ENCODE measurements around the gene ABCC1.
"Not testable (repeated sequence)": the region's sequence is repeated elsewhere in the genome, so short reads cannot be mapped to it uniquely, and the experiment has no call there.

ABCC1 gene

DNA sequence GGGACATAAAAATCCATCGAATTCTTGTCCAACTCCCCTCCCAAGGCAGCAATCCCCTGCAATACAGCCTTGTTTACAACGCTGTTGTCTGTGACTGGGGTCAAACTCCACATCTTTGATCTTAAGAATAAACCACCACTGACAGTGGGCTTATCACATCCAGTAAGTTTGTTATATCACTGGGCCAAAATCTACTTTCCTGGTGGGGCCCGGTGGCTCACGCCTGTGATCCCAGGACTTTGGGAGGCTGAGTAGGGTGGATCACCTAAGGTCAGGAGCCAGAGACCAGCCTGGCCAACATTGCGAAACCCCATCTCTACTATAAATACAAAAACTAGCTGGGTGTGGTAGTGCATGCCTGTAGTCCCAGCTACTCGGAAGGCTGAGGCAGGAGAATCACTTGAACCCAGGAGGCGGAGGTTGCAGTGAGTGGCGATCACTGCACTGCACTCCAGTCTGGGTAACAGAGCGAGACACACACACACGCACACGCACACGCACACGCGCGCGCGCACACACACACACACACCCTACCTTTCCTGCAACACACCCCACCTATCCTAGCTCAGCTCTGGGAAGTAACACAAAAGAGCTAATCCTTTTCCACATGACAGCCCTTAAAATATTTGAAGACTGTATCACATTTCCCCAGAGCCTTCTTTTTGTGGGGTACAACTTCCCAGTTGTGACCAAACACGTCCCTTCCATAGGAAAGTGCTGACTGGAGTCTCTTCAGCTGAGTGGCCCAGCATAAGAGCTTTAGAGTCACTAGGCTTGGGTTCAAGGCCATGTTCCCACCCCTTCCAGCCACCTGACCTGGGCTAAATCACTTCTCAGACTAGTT, 20.9 kb upstream of the ABCC1 start:
- Mint-ChIP-seq H3K4me1 (no peaks in the 10 kb centered on the region), H3K4me3 (no peak overlapping the region), H3K36me3 (no peaks in the 10 kb centered on the region), H3K27ac (no peak overlapping the region), H3K9me3 (no peaks in the 10 kb centered on the region)
- ATAC-seq (no peak), DNase-seq (ENCODE audit: low spot score in 2 of 2) (no peak)

DNA sequence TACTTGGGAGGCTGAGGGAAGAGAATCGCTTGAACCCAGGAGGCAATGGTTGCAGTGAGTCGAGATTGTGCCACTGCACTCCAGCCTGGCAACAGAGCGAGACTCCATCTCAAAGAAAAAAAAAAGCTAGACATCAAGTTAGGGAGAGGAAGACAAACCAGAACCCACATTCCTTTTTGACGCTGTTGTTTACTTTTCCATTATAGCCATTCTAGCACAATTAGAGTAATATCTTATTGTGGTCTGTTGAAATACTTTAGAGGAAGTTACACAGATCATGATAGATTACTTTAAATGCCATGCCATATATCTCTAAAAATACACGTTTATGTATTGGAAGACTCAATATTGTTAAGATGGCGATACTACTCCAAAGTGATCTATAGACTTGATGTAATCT, 16.5 kb upstream of the ABCC1 start:
- no peaks in the 10 kb centered on the region for H3K36me3 Mint-ChIP-seq
- DNase-seq (ENCODE audit: low spot score in 2 of 2) = no peak
- no peak for ATAC-seq
- H3K4me3 Mint-ChIP-seq = no peak overlapping the region
- no peaks in the 10 kb centered on the region for H3K4me1 Mint-ChIP-seq
- no peaks in the 10 kb centered on the region for H3K9me3 Mint-ChIP-seq
- H3K27ac Mint-ChIP-seq = no peak overlapping the region

DNA sequence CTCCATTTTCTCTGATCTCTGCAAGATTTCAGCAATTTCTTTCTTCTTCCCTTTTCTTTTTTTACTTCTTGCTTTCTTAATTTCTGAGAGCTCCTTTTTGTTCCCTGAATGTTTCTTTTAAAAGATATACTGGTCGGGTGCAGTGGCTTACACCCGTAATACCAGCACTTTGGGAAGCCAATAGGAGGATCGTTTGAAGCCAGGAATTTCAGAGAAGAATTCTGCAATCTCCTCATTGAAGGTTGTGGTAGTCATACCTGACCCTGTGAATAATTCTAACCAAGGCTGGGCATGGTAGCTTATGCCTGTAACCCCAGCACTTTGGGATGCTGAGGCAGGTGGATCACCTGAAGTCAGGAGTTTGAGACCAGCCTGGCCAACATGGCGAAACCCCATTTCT, 15.6 kb upstream of the ABCC1 start:
- Mint-ChIP-seq H3K9me3 (no peaks in the 10 kb centered on the region), H3K4me3 (no peak overlapping the region), H3K27ac (no peak overlapping the region), H3K4me1 (no peaks in the 10 kb centered on the region), H3K36me3 (no peaks in the 10 kb centered on the region)
- DNase-seq (ENCODE audit: low spot score in 2 of 2) = no peak
- no peak for ATAC-seq

DNA sequence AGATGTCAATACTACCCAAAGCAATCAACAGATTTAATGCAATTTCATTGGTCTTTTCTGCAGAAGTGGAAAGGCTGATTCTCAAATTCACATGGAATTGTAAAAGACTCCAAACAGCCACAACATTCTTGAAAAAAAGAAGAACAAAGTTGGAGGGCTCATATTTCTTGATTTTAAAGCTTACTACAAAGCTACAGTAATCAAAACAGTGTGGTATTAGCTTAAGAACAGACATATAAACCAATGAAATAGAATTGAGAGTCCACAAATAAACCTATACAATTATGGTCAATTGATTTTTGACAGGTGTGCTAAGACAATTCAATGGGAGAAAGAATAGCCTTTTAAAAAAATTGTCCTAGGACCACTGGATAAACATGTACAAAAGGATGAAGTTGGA, 14.4 kb upstream of the ABCC1 start:
- H3K9me3 Mint-ChIP-seq = no peaks in the 10 kb centered on the region
- ATAC-seq (no peak), DNase-seq (ENCODE audit: low spot score in 2 of 2) (no peak)
- no peak overlapping the region for H3K27ac Mint-ChIP-seq
- H3K36me3 Mint-ChIP-seq = no peaks in the 10 kb centered on the region
- H3K4me1 Mint-ChIP-seq = no peaks in the 10 kb centered on the region
- no peak overlapping the region for H3K4me3 Mint-ChIP-seq

DNA sequence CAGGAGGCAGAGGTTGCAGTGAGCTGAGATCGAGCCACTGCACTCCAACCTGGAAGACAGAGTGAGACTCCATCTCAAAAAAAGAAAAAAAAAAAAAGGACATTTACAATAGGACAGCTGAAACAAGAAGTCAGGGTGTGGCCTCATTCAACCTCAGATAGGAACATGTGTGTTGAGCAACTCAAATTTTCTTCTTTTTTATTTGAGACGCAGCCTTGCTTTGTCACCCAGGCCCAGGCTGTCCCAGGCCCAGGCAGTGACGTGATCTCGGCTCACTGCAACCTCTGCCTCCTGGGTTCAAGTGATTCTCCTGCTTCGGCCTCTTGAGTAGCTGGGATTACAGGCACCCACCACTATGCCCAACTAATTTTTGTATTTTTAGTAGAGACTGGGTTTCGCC, 12.6 kb upstream of the ABCC1 start:
- not testable (repeated sequence) for ATAC-seq; DNase-seq (ENCODE audit: low spot score in 2 of 2); H3K36me3 Mint-ChIP-seq; H3K4me3 Mint-ChIP-seq; H3K27ac Mint-ChIP-seq; H3K9me3 Mint-ChIP-seq; H3K4me1 Mint-ChIP-seq

DNA sequence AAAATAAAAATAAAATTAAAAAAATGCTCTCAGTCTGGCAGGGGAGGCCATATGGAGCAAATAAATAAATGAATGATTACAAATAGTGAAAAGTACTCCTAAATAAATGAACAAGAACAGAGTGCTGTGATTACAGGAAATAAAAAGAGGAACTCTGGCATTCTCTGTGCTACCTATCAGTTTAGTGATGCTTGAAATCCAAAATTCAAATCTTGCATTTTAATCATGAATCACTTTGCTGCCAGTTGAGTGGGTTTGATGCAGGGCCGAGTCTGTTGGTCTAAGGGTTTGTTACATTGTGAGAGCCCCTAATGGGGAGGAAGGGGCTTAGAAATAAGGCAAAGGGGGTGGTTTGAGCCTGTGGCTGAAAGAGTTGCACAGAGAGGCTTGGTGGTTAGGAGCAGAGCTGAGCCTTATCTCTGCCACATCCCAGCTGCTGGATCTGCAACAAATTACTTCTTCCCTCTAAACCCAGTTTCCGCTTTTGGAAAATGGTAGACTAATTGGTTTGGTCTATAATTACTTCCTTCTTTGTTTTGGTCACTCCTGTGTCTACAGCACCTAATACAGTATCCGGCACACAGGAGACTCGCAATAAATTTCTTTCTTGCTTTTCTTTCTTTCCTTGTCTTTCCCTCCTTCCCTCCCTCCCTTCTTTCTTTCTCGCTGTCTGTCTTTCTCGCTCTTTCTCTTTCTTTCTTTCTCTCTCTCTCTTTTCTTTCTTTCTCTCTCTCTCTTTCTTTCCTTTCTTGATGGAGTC, 6.3 kb upstream of the ABCC1 start:
- Mint-ChIP-seq H3K36me3 (no peaks in the 10 kb centered on the region), H3K4me1 (peaks cover 10% of the 10 kb centered on the region), H3K9me3 (no peaks in the 10 kb centered on the region), H3K4me3 (no peak overlapping the region), H3K27ac (no peak overlapping the region)
- DNase-seq (ENCODE audit: low spot score in 2 of 2) (no peak), ATAC-seq (no peak)

DNA sequence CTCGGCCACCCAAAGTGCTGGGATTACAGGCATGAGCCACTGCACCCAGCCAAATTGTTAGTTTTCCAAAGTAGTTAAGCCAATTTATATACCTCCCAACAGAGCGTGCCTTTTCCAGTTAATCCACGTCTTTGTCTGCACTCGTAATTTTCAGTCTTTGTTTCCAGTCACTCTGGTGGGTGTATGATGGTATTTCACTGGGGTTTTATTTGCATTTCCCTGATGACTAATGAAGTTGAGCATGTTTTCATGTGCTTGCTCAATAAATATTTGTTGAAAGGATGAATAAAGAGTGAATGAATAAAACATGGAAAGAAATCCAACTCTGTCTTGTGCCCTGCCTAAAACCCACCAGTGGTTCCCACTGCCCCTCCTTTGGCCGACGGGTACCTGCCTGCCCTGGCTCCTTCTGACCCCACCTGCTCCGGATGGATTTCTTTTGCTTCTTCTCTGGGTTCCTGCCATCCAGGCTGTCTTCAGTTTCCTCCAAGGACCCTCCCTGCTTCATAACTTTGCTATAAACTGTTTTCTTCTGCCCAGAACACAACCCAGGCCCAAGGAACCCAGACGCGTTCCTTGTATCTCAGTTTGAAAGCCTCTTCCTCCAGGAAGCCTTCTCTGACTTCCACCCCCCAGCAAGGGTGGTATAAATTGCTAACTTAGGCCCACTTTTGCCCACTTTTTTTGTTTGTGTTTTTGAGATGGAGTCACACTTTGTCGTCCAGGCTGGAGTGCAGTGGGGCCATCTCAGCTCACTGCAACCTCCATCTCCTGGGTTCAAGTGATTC, 3.0 kb upstream of the ABCC1 start:
- H3K36me3 Mint-ChIP-seq = peaks cover 16% of the 10 kb centered on the region
- no peak overlapping the region for H3K4me3 Mint-ChIP-seq

DNA sequence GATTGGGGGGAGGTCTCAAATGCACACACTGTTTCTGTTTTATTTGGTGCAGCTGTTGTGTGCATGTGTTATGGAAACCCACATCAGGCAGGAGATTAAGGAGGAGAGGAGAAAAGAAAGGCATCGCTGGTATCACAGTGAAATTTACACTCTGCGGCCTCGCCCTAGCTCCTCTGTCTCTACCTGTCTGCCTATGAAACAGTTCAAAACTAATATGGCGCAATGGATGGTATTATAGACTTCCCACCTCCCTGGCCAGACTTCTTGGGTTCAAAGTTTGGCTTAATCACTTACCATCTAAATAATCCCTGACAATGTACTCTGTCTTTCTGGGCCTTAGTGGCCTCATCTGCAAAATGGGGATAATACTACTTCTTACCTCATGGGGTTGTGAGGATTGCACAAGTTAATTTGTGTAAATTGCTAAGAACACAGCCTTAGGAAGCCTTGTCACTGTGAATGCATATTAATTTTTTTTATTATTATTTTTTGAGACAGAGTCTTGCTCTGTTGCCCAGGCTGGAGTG, 1.4 kb upstream of the ABCC1 start:
- Mint-ChIP-seq H3K9me3 (no peaks in the 10 kb centered on the region), H3K27ac (no peak overlapping the region), H3K4me3 (no peak overlapping the region), H3K36me3 (peaks cover 32% of the 10 kb centered on the region), H3K4me1 (peaks cover 45% of the 10 kb centered on the region)
- no peak for DNase-seq (ENCODE audit: low spot score in 2 of 2)
- no peak for ATAC-seq

More for the DNA sequence above, 3.0 kb upstream of the ABCC1 start:
- ATAC-seq (no peak), DNase-seq (ENCODE audit: low spot score in 2 of 2) (no peak)
- H3K27ac Mint-ChIP-seq = no peak overlapping the region
- peaks cover 31% of the 10 kb centered on the region for H3K4me1 Mint-ChIP-seq
- no peaks in the 10 kb centered on the region for H3K9me3 Mint-ChIP-seq

DNA sequence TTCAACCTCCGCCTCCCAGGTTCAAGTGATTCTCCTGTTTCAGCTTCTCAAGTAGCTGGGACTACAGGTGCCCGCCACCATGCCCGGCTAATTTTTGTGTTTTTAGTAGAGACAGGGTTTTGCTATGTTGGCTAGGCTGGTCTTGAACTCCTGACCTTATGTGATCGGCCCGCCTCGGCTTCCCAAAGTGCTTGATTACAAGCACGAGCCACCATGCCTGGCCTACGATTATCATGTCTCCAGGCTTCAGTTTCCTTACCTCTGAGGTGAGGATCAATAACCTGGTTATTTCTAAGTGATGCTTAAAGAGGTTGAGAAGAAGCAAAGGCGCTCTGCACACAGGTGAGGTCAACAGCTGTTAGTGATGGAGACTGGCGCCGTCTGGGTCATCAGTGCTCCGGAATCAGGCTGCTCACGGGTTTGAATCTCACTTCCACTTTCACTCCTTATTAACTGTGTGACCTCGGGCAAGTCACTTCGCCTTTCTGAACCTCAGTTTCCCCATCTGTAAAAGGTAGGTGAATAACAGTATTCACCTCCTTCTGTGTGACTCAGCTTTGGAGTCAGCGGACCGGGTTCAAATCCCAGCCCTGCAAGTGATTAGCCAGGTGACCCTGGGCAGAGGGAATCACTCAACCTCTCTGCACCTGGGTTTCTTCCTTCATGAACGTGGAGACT, 745 bp upstream of the ABCC1 start:
- ATAC-seq (no peak), DNase-seq (ENCODE audit: low spot score in 2 of 2) (peak in 1 of 2 donors; percentile 58)
- Mint-ChIP-seq H3K4me3 (peak overlapping the region; percentile 91), H3K36me3 (peaks cover 38% of the 10 kb centered on the region), H3K9me3 (no peaks in the 10 kb centered on the region), H3K4me1 (peaks cover 52% of the 10 kb centered on the region), H3K27ac (peak overlapping the region; percentile 97)

DNA sequence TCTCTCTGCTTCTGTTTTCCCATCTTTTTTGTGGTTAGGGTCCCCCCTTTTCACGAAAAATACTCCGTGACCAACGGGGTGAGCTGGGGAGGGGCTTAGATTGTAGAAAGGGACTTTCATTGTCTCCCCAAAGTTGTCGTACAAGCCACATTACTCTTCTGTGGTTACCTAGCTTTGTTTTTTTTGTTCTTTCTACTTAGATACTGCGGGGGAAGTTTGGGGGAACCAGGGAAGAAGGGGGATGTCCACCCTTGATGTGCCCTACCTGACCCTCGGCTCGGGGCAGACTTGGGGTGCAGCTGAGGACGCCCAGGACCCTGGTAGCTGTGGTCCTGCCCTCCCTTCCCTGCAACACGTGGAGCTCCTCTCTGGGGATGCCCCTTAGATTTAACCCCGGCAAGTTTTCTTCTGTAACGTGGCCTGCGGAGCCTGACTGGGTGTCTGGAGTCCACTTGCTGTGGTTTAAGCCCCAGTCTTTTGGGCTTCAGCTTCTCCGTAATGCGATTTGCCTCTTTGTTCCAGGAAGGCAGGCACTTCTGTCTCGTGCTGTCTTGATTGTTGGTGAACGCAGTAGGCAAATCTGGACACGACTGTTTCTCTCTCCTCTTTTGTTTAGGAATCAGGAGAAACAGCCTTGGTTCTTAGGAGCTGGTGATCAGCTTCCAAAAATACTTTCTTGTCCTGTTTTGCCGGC, 892 bp downstream of the ABCC1 start:
- H3K27ac Mint-ChIP-seq = peak overlapping the region; percentile 97
- DNase-seq (ENCODE audit: low spot score in 2 of 2) (peak; percentile 31 to 71), ATAC-seq (peak; percentile 66)
- no peaks in the 10 kb centered on the region for H3K9me3 Mint-ChIP-seq
- H3K36me3 Mint-ChIP-seq = peaks cover 38% of the 10 kb centered on the region
- peak overlapping the region; percentile 91 for H3K4me3 Mint-ChIP-seq
- H3K4me1 Mint-ChIP-seq = peaks cover 64% of the 10 kb centered on the region

DNA sequence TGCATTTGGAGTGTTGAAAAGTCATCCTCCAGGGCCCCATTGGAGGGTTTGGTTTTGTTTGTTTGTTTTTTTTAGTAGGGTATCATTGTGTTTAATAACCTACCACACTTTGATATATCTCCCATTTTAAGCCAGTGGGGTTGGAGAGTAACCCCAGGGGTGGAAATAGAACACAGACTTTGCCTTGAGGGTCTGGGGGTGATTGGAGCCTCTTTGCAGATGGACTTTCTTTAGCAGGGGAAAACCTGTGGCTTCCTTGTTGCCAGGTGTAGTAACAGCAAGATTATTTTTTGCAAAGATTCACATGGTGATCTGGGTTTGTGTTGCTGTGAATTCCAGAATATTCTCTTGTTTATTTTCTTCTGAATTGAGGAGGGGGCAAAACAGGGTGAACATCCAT, 1.5 kb downstream of the ABCC1 start:
- peaks cover 70% of the 10 kb centered on the region for H3K4me1 Mint-ChIP-seq
- ATAC-seq (no peak), DNase-seq (ENCODE audit: low spot score in 2 of 2) (no peak)
- H3K27ac Mint-ChIP-seq = peak overlapping the region; percentile 97
- H3K9me3 Mint-ChIP-seq = no peaks in the 10 kb centered on the region
- H3K4me3 Mint-ChIP-seq = peak overlapping the region; percentile 91
- H3K36me3 Mint-ChIP-seq = peaks cover 43% of the 10 kb centered on the region

DNA sequence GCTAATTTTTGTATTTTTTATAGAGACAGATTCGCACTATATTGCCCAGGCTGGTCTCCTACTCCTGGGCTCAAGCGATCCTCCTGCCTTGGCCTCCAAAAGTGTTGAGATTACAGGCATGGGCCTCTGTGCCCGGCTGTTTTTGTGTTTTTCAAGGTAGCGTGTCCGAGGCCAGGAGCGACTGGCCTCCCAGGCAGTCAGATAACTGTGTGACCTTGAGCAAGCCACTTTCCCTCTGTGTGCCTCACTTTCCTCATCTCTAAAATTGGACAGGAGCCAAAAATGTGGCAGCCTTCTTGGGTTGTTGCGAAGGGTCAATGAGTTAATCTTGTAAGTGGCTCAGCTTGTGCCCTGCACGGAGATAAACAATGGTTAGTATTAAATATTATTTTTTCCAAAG, 2.4 kb downstream of the ABCC1 start:
- Mint-ChIP-seq H3K9me3 (no peaks in the 10 kb centered on the region), H3K4me3 (peak overlapping the region; percentile 91), H3K27ac (peak overlapping the region; percentile 97), H3K36me3 (peaks cover 46% of the 10 kb centered on the region), H3K4me1 (peaks cover 70% of the 10 kb centered on the region)
- ATAC-seq (no peak), DNase-seq (ENCODE audit: low spot score in 2 of 2) (no peak)

DNA sequence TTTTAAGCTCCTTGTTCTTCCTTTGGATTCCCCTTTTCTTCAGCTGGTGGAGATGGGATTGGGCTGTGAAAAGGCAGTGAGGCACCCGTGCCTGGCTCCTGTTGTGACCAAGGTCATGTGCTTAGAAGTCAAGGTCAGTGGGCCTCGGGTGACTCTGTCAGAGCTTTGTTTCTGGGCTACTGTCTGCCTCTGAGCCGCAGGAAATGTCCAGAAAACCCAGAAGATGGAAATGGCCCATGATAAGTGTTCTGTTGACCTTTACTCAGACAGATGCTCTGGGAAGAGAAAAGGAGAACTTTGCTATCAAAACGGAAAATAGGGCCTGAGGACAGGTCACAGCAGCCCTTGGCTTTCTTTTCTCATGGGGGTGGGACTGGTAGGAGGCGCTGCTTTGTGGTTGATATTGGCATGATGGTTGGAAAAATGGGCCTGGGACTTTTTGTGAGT, 2.9 kb downstream of the ABCC1 start:
- H3K9me3 Mint-ChIP-seq = no peaks in the 10 kb centered on the region
- H3K4me3 Mint-ChIP-seq = peak overlapping the region; percentile 91
- H3K4me1 Mint-ChIP-seq = peaks cover 71% of the 10 kb centered on the region
- H3K27ac Mint-ChIP-seq = peak overlapping the region; percentile 97
- peaks cover 50% of the 10 kb centered on the region for H3K36me3 Mint-ChIP-seq
- no peak for ATAC-seq
- DNase-seq (ENCODE audit: low spot score in 2 of 2) = no peak

DNA sequence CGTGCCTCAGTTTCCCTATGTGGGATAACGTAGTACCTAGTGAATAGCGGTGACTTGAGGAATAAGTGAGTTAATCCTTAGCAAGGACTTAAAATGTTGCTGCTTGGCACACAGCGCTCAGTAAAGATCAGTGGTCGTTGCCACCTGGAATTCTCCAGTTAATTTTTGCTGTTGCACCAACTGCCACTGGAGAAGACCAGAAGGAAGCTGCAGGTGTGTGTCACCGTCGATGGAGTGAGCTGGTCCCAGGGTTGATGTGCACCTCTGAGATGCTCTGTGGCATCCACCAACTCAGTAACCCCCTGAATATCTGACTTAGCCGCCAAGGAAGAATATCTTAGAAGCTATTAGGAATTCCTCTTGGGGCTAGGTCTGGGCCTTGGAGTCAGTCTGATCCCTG, 4.1 kb downstream of the ABCC1 start:
- Mint-ChIP-seq H3K9me3 (no peaks in the 10 kb centered on the region), H3K4me1 (peaks cover 74% of the 10 kb centered on the region), H3K36me3 (peaks cover 50% of the 10 kb centered on the region), H3K4me3 (peak overlapping the region; percentile 91), H3K27ac (peak overlapping the region; percentile 97)
- no peak for DNase-seq (ENCODE audit: low spot score in 2 of 2)
- no peak for ATAC-seq
